ENCODE measurements around the gene TBC1D30.

Gene TBC1D30

DNA sequence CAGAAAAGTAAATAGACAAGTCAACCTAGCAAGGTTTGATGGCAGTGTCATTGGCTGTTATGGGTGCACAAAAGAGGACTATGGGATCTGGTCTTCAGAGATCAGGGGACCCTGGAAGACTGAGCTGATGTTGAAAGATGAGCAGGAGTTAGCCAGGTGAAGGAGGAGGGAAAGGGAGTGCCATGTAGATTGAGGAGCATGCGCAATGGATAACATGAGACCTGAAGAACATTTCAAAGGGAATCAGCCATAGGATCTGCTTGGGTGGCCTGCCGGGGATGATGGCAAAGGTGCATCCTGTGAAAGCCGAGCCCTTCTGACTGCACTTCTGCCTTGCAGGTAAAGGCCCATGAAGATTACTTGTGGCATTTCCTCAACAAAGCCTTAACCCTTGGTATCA is 90.8 kb downstream of the TBC1D30 start:
- no peak for DNase-seq

- DNase-seq, result no peak
Observed at GRCh38 chr12:64916411-64917261, 92.2 kb downstream of the TBC1D30 start.

GRCh38 chr12:64918344-64918743 is 93.9 kb downstream of the TBC1D30 start:
- no peak for DNase-seq

GRCh38 chr12:64918801-64919200 is 94.4 kb downstream of the TBC1D30 start:
- no peak for DNase-seq

DNA sequence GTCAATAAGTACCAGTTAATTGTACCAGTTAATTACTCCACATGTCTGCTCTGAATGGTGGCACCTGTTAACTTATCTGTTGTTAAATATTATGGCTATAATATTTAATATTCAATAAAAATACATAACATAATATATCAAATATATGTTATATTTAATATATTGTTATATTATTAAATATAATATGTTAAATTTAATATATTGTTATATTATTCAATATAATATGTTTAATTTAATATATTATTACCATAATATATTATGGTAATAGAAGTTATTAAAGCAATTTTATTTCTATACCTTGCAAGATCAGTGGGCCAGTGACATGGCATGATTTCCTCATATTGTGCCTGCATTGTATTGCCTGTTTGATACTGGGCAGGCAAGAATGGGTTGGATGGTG is 98.4 kb downstream of the TBC1D30 start:
- DNase-seq, result no peak

GRCh38 chr12:64923536-64923935 is 99.1 kb downstream of the TBC1D30 start:
- no peak for DNase-seq

All from SW 1271 (cell line).